Thymus (tissue), 11 donors: Measurements from ENCODE around the gene HOTAIR. TPM values are rescaled to one million over a fixed set of nuclear protein-coding genes. Genes with fewer than 3 reads are reported as not detected.

Source experiments
- DNase-seq, 9 donors: peaks; one replicate each; pipeline ENCODE4 v3.0.0-alpha.2; 2013; ENCODE audit warnings: low spot score in 9 of 9, low read depth in 6 of 9, missing footprints in 1 of 9
- H3K27ac ChIP-seq, 2 donors: one replicate each; pipeline ENCODE4 v1.5.1; 2013; ENCODE audit warnings: control low read depth in 1 of 2, low read depth in 1 of 2, low read length in 1 of 2, mild to moderate bottlenecking in 1 of 2, moderate library complexity in 1 of 2
- H3K27me3 ChIP-seq, 2 donors: one replicate each; pipeline ENCODE4 v1.5.1; 2013; ENCODE audit warnings: low read length in 1 of 2; ENCODE audit not compliant: control insufficient read depth in 2 of 2, insufficient read depth in 1 of 2
- H3K36me3 ChIP-seq, 2 donors: one replicate each; pipeline ENCODE4 v1.5.1; 2013; ENCODE audit warnings: low read length in 1 of 2, mild to moderate bottlenecking in 1 of 2, moderate library complexity in 1 of 2; ENCODE audit not compliant: control insufficient read depth in 2 of 2, insufficient read depth in 2 of 2
- H3K4me1 ChIP-seq, 2 donors: one replicate each; pipeline ENCODE4 v1.5.1; 2013; ENCODE audit warnings: low read length in 2 of 2; ENCODE audit not compliant: control insufficient read depth in 2 of 2, insufficient read depth in 2 of 2
- H3K4me3 ChIP-seq, 2 donors: one replicate each; pipeline ENCODE4 v1.5.1; 2013; ENCODE audit warnings: low read length in 2 of 2, control low read depth in 1 of 2, mild to moderate bottlenecking in 1 of 2
- H3K9me3 ChIP-seq, 2 donors: one replicate each; pipeline ENCODE4 v1.5.1; 2013; ENCODE audit warnings: low read length in 1 of 2, mild to moderate bottlenecking in 1 of 2; ENCODE audit not compliant: control insufficient read depth in 2 of 2, insufficient read depth in 1 of 2
- WGBS: extraction: QIAGEN DNeasy Blood & Tissue Kit; methylation state at CpG from one replicate; pipeline ENCODE4 v1.1.7; 2013; 5-methylcytosine and 5-hydroxymethylcytosine counted together
- polyA plus RNA-seq: library from polyadenylated mRNA; stranded (reverse); fragments of 200-250 nt; gene quantifications from one replicate; pipeline ENCODE4 v1.2.3, GENCODE V29; 2013
- total RNA-seq: library from RNA; stranded (reverse); fragments of 120-200 nt; gene quantifications from one replicate; pipeline ENCODE4 v1.2.4, GENCODE V29; 2013
- donor health status: healthy.

Gene HOTAIR
- total and polyA plus RNA-seq, 2 donors, result 0.25 TPM; not detected in 1

- H3K36me3 ChIP-seq, result no peaks in the 10 kb centered on the region
- peaks cover 82 to 100% of the 10 kb centered on the region in 2 donors for H3K27me3 ChIP-seq
- H3K27ac ChIP-seq, result no peak overlapping the region
- no peak for DNase-seq
- 27% methylated on average over 8 of the region's 8 CpGs for WGBS
- peaks cover 3 to 5% of the 10 kb centered on the region in 2 donors for H3K4me1 ChIP-seq
- no peak overlapping the region for H3K4me3 ChIP-seq
- H3K9me3 ChIP-seq, result peaks cover 0 to 7% of the 10 kb centered on the region in 2 donors
Observed at GRCh38 chr12:54001283-54002187, 26.8 kb upstream of the HOTAIR start.

GRCh38 chr12:54000116-54001114 is 25.7 kb upstream of the HOTAIR start, which contains the start of gene HOXC9:
Gene HOXC9, plus strand, starts transcription at chr12:54000161. Its CDS starts 28 bp downstream, at chr12:54000189.
- Histone ChIP-seq H3K36me3 (no peaks in the 10 kb centered on the region), H3K4me1 (peaks cover 0 to 6% of the 10 kb centered on the region in 2 donors), H3K4me3 (no peak within 1 kb of the TSS), H3K27me3 (peaks cover 81 to 100% of the 10 kb centered on the region in 2 donors), H3K27ac (peak within 1 kb of the TSS in 1 of 2 donors; percentile 26), H3K9me3 (peaks cover 0 to 12% of the 10 kb centered on the region in 2 donors)
- WGBS, result 7% methylated on average over 87 of the region's 87 CpGs
- no peak for DNase-seq

- Histone ChIP-seq H3K27me3 (peaks cover 81 to 100% of the 10 kb centered on the region in 2 donors), H3K4me3 (no peak overlapping the region), H3K27ac (no peak overlapping the region), H3K9me3 (peaks cover 0 to 15% of the 10 kb centered on the region in 2 donors), H3K36me3 (no peaks in the 10 kb centered on the region), H3K4me1 (peaks cover 0 to 12% of the 10 kb centered on the region in 2 donors)
- WGBS, result 5% methylated on average over 35 of the region's 35 CpGs
- DNase-seq, result no peak
Observed at GRCh38 chr12:53999559-54000115, 24.9 kb upstream of the HOTAIR start.

- H3K9me3 ChIP-seq, result peaks cover 0 to 20% of the 10 kb centered on the region in 2 donors
- 15% methylated on average over 13 of the region's 13 CpGs for WGBS
- no peaks in the 10 kb centered on the region for H3K36me3 ChIP-seq
- peaks cover 78 to 100% of the 10 kb centered on the region in 2 donors for H3K27me3 ChIP-seq
- H3K4me3 ChIP-seq, result no peak overlapping the region
- DNase-seq, result no peak
- H3K27ac ChIP-seq, result no peak overlapping the region
- peaks cover 0 to 12% of the 10 kb centered on the region in 2 donors for H3K4me1 ChIP-seq
Observed at GRCh38 chr12:53998900-53999236, 24.1 kb upstream of the HOTAIR start.

- Histone ChIP-seq H3K9me3 (peaks cover 0 to 20% of the 10 kb centered on the region in 2 donors), H3K4me3 (no peak overlapping the region), H3K36me3 (no peaks in the 10 kb centered on the region), H3K4me1 (peaks cover 0 to 12% of the 10 kb centered on the region in 2 donors), H3K27me3 (peaks cover 77 to 100% of the 10 kb centered on the region in 2 donors), H3K27ac (no peak overlapping the region)
- 12% methylated on average over 11 of the region's 11 CpGs for WGBS
- DNase-seq, result no peak
Observed at GRCh38 chr12:53998110-53998899, 23.6 kb upstream of the HOTAIR start.

GRCh38 chr12:53997204-53998109 is 22.7 kb upstream of the HOTAIR start:
- no peak overlapping the region for H3K27ac ChIP-seq
- WGBS, result 8% methylated on average over 35 of the region's 35 CpGs
- peaks cover 0 to 12% of the 10 kb centered on the region in 2 donors for H3K4me1 ChIP-seq
- no peaks in the 10 kb centered on the region for H3K36me3 ChIP-seq
- peaks cover 81 to 100% of the 10 kb centered on the region in 2 donors for H3K27me3 ChIP-seq
- peaks cover 0 to 21% of the 10 kb centered on the region in 2 donors for H3K9me3 ChIP-seq
- no peak overlapping the region for H3K4me3 ChIP-seq
- DNase-seq, result no peak

- no peak for DNase-seq
- peaks cover 80 to 100% of the 10 kb centered on the region in 2 donors for H3K27me3 ChIP-seq
- H3K36me3 ChIP-seq, result no peaks in the 10 kb centered on the region
- no peak overlapping the region for H3K27ac ChIP-seq
- WGBS, result 23% methylated on average over 29 of the region's 29 CpGs
- H3K4me1 ChIP-seq, result peaks cover 0 to 12% of the 10 kb centered on the region in 2 donors
- H3K4me3 ChIP-seq, result peak overlapping the region in 1 of 2 donors; percentile 44
- H3K9me3 ChIP-seq, result peaks cover 0 to 24% of the 10 kb centered on the region in 2 donors
Observed at GRCh38 chr12:53996240-53997203, 21.8 kb upstream of the HOTAIR start.
